GM21390 (cell line): Measurements from ENCODE around the gene RPL29.
"Not testable (repeated sequence)": the region's sequence is repeated elsewhere in the genome, so short reads cannot be mapped to it uniquely, and the experiment has no call there.

Experiments used
- ATAC-seq: cut with Tn5 transposase; IDR thresholded peaks from one replicate; pipeline ENCODE4 v1.9.1; 2021; ENCODE audit not compliant: unreplicated experiment

RPL29 gene

DNA sequence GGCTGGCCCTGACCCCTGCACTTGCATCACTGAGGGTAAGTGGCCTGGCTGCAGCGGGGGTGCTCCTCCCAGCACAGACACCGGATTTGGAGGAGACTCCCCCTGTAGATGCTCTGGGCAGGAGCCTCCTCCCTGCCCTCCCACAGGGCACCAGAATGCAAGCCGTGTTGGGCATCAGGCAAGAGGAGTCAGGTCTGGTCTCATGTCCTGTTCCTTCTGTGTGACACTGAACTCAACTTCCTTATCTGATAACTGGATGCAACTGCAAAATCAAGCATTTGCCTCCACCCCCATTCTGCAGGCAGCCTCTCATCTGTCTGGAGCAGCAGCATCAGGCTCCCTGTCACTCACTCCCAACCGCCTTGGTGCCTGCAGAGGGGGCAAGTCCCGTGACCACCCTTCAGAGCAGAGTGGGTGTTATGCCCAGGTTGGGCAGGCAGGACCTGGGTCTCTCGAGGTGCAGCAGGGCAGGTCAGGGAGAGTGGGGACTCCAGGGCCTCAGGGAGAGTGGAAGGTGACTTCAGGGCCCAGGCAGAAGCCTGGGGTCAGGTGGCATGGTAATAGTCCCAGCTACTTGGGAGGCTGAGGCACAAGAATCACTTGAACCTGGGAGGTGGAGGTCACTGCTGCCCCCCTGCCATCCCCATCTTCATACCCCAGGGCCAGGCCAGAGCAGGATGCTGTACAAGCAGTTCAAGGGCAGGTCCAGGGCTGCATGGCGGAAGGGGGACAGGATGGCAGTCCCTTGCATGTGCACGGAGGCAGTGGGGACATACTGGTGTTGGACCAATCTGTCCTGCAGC is 10.5 kb upstream of the RPL29 start:
- no peak for ATAC-seq

DNA sequence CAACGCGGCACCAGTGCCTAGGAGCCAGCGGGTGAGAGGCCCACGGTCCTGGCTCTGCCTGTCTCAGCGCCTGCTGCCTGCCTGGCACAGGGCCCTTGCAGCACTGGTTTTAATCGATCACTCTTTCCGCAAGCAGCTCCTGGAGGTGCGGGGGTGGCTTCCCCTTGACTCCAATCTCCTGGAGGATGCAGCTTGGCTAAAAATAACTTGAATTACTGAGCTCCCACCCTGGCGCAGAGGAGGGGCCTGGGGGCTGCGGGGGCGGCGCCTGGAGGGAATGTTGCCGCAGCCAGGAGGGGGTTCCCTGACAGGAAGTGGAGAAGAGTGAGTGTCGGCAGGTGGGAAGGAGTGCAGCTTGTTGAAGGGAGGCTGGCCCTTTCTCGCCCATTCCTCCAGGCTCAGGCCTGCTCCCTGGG is 9.9 kb upstream of the RPL29 start:
- no peak for ATAC-seq

DNA sequence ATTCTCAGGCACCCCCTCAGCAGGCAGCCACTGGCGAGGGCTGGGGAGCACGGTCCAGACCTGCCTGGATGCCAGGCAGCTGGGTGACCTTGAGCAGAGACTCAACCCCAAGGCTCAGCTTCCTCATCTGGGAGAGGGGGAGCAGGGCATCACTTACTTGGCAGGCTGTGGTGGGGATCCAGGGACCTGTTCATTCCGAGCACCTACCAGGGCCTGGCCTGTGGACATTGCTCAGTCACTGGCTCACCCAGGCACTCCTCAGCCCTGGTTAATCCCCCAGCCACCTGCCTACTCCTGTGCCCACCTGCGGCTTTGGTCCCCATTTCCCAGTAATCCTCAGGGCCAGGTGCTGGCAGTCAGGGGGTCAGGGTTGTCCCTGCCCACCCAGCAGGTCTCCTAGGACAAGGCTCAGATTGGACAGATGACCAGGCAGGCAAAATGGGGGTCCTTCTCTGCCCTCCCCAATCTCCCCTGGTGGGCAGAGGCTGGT is 9.3 kb upstream of the RPL29 start:
- no peak for ATAC-seq

DNA sequence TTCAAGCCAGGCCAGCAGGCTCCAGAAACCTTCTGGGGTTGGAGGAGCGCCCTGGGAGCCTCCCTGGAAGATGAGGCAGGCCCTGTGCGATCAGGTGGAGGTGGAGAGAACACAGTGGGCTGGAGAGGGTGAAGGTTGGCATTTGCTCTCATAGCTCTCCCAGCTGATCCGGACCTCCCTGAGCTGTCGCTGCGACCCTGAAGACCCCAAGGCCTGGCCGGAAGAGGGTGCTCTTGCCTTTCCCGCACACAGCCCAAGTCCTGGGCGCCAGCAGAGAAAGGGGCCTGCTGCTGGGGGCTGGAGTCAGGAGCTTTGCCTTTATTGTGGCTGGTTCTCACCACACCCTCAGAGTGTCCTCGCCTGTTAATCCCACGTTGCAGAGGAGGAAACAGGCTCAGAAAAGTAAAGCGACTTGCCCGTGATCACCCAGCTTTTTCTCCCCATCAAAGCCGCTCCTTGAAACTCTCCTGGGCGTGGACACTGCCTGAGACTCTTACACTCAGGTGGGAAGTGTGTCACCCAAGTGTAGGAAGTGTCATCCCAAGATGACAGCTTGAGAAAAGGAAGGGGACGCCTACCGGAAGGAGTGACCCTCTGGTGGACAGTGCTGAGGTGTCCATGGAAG is 8.6 kb upstream of the RPL29 start:
- no peak for ATAC-seq

DNA sequence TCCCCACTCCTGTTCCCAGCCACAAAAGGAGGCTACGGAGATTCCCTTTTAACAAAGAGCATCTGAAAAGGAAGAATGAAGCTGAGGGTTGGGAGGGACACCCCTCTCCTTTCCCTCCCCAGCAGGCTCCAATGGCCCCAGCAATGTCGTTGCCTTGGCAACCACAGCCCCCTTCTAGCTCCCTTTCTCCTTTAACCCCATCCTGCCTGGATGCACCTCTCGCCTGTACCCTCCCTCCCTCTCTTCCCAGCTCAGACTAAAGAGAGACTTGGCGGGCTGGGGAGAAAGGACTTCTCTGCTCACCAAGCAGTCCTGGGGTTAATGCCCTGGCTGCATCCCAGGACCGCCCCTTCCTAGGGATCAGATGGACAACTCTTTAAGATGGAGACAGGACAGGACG is 7.1 kb upstream of the RPL29 start:
- no peak for ATAC-seq

DNA sequence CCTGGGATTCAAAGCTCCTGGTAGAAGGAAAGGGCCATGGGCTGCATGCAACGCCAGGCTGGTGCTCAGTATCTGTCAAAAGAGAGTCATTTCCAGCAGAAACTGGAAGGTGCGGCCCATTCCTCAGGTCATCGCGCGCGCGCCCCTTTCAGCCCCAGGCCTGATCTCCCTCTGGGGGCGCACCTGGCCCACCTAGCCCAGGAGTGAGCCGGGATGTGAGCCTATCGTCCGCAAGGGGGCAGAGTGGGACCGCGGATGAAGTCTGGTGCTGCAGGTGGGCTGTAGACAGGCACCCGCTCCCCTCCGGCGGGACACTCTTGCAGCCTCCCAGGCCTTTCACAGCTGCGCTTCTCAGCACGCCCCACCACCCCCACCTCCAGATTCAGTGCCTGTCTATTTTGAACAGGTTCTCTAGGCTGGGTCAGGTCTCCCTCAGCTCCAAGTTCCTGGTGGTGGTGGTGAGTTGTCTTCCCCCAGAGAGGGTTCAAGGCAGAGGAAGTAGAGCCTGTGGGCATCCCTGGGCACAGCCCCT is 5.8 kb upstream of the RPL29 start:
- peak; percentile 83 for ATAC-seq

DNA sequence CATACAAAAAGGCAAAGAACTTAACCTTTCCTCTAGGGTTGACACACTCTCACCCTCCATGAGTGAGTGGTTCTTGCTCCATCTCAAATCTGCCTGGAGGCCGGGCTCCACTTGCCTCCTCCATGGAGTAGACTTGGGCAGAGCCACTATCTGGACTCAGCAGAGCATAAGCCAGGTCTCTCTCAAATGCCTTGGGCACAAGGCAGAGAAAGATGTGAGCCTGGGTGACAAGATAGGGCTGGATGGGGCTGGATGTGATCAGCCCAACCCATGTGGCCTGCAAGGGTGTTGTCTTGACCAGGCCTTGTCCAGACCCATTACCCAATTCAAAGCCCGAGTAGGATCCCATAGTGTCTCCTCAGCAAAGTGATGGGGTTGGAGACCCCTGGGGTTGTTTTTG is 4.2 kb upstream of the RPL29 start:
- no peak for ATAC-seq

DNA sequence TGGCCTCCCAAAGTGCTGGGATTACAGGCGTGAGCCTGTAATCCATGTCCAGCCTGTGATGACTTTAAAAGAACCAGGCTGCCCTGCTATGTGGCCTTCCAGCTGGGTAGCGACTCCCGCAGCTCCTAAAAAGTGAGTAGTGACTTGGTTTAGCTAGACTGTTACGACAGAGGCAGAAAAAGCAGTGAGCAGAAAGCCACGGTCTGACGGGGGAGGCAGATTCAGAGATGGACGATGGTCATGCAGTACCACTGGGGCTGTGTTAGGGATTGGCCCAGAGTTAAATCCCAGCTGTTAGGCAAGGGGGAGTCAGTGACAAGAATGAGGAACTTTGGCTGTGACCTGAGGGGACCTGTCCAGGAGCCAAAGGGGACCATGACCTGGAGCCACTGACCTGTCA is 3.1 kb upstream of the RPL29 start:
- no peak for ATAC-seq

DNA sequence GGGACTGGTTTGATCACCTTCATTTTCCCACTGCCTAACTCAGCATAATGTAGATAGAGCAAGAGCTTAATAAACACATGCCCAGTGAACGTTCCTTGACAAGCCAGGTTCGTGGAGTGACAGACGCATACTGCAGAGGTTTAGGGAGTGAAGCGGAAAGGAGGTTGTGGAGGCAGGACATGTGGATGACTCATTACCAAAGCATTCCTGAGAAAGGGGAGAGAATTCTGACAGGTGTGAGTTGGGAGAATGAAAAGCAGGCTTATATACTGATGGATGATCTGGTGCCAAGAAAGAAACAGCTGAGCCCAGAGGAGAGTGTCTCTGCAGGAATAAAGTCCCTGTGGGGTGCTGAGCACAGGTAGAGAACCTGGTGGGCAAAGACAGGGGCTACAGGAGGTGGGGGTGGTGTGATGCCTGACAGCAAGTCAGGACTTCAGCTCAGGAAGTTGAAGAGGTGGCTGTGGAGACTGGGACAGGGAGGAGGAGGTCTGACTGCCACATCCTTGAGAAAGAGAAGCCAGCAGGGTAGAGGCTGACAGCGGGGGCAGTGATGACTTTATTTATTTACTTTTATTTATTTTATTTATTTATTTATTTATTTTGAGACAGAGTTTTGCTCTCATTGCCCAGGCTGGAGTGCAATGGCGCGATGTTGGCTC is 2.4 kb upstream of the RPL29 start:
- ATAC-seq = no peak

DNA sequence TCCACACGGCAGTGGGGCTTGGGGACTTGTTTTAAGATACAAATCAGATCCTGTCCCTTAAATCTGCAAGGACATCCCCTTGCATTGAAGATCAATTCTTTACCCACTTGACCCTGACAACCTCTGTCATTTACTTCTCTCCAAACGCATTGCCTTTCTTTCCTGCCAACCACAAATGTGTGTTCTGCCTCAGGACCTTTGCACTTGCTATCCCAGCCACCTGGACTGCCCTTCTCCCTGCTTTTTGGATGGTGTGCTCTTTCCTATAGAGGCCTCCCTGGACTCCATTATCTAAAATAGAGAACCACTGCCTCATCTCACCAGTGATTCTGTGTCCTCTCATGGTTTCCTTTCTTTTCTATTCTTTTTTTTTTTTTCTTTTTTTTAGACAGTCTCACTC is 1.5 kb upstream of the RPL29 start:
- no peak for ATAC-seq

DNA sequence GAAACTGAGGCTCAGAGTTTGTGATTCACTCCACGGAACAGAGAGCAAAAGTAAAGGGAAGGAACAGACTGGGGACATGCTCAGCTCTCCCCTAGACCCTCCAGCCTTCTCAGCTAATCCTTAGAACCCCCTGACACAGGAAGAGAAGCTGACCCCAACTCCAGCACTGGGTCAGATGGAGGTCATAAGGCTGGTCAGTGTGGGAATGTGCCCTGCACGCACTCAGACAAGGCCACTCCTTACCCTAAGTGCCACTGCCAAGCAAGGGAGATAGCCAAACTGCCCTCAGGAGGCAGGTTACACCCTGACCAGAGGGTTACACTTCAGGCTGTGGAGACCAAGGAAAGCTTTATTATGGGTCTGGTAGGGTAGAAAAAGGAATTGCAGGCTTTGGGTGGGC is 1.2 kb downstream of the RPL29 start:
- ATAC-seq = no peak

DNA sequence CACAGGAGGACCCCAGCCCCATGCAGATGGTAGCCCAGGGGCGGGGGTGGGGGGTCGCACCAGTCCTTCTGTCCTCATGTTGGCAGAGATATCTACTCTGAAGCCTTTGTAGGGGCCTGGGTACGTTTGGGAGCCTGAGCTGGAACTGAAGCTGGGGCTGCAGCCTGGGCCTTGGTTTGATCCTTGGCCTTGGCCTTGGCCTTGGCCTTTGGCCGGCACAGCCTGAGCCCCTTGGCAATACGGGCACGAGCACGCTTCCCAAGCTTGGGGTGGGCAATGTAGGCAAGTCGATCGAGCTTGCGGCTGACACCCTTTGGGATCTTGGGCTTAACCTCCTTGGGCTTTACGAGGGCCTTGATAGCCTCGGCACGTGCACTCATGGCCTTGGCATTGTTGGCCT is 2.0 kb downstream of the RPL29 start:
- not testable (repeated sequence) for ATAC-seq

DNA sequence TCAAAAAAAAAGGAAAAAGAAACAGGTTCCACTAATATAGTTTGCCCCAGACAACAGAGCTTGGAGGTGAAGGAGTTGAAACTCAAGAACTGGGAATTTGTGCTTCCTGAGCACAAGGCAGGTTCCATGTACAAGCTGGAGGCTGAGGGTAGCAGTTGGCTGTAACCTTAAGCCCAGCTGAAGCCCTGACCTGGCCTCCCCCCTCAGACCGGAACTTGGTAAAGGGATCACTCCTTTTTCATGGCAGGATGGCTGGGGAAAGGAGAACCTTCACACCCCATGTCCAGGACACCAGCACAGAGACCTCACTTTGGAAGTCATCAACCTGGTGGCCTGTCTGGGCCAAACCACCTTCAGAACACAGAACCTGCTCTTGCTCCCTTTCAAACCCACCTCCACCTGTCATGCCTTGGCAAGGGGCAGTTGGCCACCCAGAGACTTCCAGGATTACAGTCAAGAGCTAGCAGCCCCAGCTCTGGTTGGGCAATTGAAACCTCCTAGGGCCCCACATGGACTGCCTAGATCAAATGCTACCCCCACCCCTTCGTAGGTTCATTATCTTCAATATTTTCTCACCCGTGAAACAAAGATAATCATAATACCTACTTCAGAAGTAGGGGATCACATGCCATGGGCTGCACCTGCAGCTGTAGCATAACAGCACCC is 3.5 kb downstream of the RPL29 start:
- ATAC-seq = no peak

DNA sequence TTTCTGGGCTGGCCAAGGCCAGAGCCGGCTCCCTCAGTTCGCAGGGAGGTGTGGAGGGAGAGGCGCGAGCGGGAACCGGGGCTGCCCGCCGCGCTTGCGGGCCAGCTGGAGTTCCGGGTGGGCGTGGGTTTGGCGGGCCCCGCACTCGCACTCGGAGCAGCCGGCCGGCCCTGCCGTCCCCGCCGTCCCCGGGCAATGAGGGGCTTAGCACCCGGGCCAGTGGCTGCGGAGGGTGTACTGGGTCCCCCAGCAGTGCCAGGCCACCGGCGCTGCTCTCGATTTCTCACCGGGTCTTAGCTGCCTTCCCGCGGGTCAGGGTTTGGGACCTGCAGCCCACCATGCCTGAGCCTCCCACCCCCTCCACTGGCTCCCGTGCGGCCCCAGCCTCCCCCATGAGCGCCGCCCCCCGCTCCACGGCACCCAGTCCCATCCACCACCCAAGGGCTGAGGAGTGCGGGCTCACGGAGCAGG is 5.2 kb downstream of the RPL29 start:
- ATAC-seq = not testable (repeated sequence)

DNA sequence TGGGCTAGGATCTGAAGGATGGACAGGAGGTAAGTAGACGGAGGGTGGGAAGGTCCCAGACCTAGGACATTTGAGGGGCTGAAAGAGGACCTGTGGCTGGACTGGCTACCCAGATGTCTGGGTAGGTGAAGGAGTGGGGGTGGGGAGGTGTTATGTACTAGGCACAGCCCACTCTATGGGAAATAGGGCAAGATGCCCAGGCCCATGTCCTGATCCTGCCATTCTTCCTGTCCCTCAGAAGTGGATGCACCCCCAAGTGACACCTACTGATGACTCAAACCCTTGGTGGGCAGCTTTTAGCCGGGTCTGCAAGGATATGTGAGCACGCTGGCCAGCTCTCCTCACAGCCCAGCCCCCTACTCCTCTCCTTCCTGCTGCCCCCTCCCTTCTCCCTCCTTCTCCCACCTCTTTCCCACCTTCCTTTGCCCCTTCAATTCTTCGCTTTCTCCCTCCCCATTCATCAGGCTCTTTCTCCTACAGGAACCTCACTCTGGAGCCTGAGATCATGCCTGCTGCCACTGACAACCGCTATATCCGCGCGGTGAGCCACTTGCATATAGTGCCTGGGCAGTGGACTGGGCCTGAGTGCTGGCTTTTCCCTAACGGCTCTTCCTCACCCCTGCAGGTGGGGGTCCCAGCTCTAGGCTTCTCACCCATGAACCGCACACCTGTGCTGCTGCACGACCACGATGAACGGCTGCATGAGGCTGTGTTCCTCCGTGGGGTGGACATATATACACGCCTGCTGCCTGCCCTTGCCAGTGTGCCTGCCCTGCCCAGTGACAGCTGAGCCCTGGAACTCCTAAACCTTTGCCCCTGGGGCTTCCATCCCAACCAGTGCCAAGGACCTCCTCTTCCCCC is 7.2 kb downstream of the RPL29 start:
- no peak for ATAC-seq

DNA sequence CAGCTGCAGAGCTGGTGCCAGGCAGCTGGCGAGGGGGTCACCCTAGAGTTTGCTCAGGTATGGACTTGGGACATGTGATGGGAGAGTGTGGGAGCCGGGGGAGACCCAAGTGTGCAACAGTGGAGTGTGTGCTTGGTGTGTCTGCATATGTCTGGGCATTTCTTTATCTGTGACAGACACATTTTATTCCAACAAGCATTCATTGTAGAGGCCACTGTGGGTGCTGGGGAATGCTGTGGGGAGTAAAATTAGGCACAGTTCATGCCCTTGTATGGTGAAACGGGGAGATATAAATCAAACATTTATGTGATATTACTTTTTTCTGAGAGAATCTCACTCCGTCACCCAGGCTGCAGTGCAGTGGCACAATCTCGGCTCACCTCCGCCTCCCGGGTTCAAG is 8.1 kb downstream of the RPL29 start:
- ATAC-seq = no peak

DNA sequence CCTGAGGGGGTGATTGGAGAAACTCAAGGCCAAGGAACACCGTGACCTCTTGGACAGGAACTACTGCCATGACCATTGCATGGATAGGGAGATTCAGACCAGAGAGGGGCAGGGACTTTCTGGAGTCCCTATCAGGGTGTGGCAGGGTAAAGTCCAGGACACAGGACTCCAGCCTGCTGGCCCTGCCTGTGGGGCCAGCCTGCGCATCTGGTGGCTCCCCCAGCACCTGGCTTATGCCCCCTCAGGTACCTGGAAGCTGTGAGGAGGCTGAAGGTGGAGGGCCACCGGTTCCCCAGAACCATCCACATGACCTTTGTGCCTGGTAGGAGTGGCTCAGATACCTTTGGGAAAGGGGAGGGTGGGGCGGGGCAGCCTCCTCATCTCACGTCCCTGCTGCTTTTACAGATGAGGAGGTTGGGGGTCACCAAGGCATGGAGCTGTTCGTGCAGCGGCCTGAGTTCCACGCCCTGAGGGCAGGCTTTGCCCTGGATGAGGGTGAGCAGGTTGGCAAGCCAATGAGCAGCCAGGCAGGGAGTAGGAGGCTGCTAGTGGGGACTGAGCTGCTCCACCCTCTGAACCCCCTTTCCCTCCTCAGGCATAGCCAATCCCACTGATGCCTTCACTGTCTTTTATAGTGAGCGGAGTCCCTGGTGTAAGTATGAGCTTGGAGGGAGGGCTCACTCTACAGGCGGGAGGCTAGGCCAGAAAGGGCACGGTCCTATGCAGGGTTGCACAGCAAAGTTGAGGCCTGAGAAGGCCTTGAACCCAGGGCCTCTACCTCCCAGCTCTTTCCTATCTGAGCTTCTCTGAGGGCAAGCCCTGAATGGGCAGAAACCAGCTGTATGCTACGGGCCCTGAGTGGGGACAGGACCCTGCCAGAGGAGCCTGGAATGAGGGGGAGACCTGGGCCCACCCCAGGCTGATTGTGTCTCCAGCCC is 9.4 kb downstream of the RPL29 start:
- no peak for ATAC-seq

DNA sequence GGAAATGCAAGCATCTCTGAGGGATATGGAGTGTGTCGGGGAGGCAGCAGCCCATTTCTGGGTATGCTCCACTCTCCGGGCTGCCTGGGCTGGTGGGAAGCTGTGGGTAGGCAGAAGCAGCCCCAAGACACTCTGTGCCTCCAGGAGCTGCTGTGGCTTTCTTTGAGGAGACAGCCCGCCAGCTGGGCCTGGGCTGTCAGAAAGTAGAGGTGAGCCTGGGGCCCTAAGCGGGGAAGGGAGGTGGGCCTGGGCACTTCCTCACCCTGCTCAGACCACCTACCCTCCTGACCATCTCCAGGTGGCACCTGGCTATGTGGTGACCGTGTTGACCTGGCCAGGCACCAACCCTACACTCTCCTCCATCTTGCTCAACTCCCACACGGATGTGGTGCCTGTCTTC is 10.6 kb downstream of the RPL29 start:
- ATAC-seq = no peak

DNA sequence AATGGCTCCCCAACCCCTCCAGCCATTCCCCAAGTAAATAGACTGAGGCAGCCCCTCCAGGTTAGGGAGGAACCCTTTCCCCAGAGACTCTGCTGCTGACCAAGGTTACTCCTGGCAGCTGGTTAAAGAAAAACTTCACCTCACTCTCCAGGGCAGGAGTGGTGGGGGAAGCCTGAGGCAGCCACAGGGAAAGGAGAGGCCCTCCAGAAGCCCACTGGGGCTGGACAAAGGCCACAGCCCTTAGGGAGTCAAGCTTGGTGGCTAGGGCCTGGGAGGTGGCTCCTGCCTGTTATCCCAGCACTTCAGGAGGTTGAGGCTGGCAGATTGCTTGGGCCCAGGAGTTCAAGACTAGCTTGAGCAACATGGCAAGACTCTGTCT is 11.4 kb downstream of the RPL29 start:
- no peak for ATAC-seq
